Activated CD8-positive, alpha-beta memory T cell treated with anti-CD3 and anti-CD28 coated beads, Interleukin-2, amount 50 U/mL, for 24 hours (primary cell): ENCODE results near the gene HMGCL.
"Not testable (repeated sequence)": the region's sequence is repeated elsewhere in the genome, so short reads cannot be mapped to it uniquely, and the experiment has no call there.

Experiments used
- DNase-seq: peaks from one replicate; pipeline ENCODE4 v3.0.0-alpha.2; 2020; ENCODE audit errors: extremely low read depth

Gene HMGCL

GRCh38 chr1:23825076-23825761, at the start of gene HMGCL:
TSS of gene HMGCL (minus strand) at chr1:23825429. CDS start at chr1:23825415, 14 bp downstream.
- DNase-seq: peak; percentile 78

GRCh38 chr1:23872421-23872820, 47.2 kb upstream of the HMGCL start:
- DNase-seq: no peak

- DNase-seq: no peak
Measured at GRCh38 chr1:23869051-23869450, 43.8 kb upstream of the HMGCL start.

GRCh38 chr1:23868557-23869016, 43.4 kb upstream of the HMGCL start:
- DNase-seq: no peak

- DNase-seq: peak; percentile 89
Measured at GRCh38 chr1:23867895-23868556, 42.8 kb upstream of the HMGCL start, which contains the start of gene FUCA1. TSS of gene FUCA1 (minus strand) at chr1:23868290. CDS start at chr1:23868286, 4 bp downstream.

- DNase-seq: no peak
Measured at GRCh38 chr1:23867542-23867894, 42.3 kb upstream of the HMGCL start.

- DNase-seq: no peak
Measured at GRCh38 chr1:23865543-23865930, 40.3 kb upstream of the HMGCL start.

GRCh38 chr1:23864801-23865542, 39.7 kb upstream of the HMGCL start:
- no peak for DNase-seq

- no peak for DNase-seq
Measured at GRCh38 chr1:23862640-23863039, 37.4 kb upstream of the HMGCL start.

- DNase-seq: no peak
Measured at GRCh38 chr1:23854568-23854967, 29.3 kb upstream of the HMGCL start.

- not testable (repeated sequence) for DNase-seq
Measured at GRCh38 chr1:23853124-23853523, 27.9 kb upstream of the HMGCL start.

GRCh38 chr1:23851406-23851805, 26.2 kb upstream of the HMGCL start:
- DNase-seq: not testable (repeated sequence)

- DNase-seq: no peak
Measured at GRCh38 chr1:23848673-23849616, 23.7 kb upstream of the HMGCL start.

- DNase-seq: not testable (repeated sequence)
Measured at GRCh38 chr1:23847482-23848095, 22.4 kb upstream of the HMGCL start.

- DNase-seq: no peak
Measured at GRCh38 chr1:23845163-23845562, 19.9 kb upstream of the HMGCL start.

GRCh38 chr1:23843644-23844043, 18.4 kb upstream of the HMGCL start:
- no peak for DNase-seq

- DNase-seq: peak; percentile 43
Measured at GRCh38 chr1:23838401-23838866, 13.2 kb upstream of the HMGCL start.

- no peak for DNase-seq
Measured at GRCh38 chr1:23837908-23838307, 12.7 kb upstream of the HMGCL start.

GRCh38 chr1:23836037-23836436, 10.8 kb upstream of the HMGCL start:
- no peak for DNase-seq

- DNase-seq: not testable (repeated sequence)
Measured at GRCh38 chr1:23834156-23834555, 8.9 kb upstream of the HMGCL start.

GRCh38 chr1:23827717-23828116, 2.5 kb upstream of the HMGCL start:
- no peak for DNase-seq
